ENCODE data around the gene SAMM50. TPM values are rescaled to one million over a fixed set of nuclear protein-coding genes. Genes with fewer than 3 reads are reported as not detected.

Gene SAMM50
- total RNA-seq, 1 donor from 2014 or later = 60.6 TPM

GRCh38 chr22:44023404-44024287, 68.4 kb downstream of the SAMM50 start:
- peak overlapping the region; percentile 94 for H3K27ac Mint-ChIP-seq
- peaks cover 52% of the 10 kb centered on the region for H3K4me1 Mint-ChIP-seq (ENCODE audit: low read depth)
- no peaks in the 10 kb centered on the region for H3K9me3 Mint-ChIP-seq
- intact Hi-C loops (cut with micrococcal nuclease) = loop anchor here (1.0 to 10.0 kb wide), 4 partner anchors 27 to 161 kb away; partner anchors contain the start of genes PARVG and SAMM50
- H3K36me3 Mint-ChIP-seq (ENCODE audit: low read depth) = peaks cover 27% of the 10 kb centered on the region
- H3K27me3 Mint-ChIP-seq (ENCODE audit: insufficient read depth) = no peaks in the 10 kb centered on the region
- DNase-seq (ENCODE audit: low spot score) = peak; percentile 47
- peak overlapping the region; percentile 94 for H3K4me3 Mint-ChIP-seq

GRCh38 chr22:44024288-44024921, 69.2 kb downstream of the SAMM50 start, which contains the start of gene PARVB:
TSS of gene PARVB (plus strand) at chr22:44024302. CDS start at chr22:44024340, 38 bp downstream.
- H3K27ac Mint-ChIP-seq = peak within 1 kb of the TSS; percentile 95
- peak within 1 kb of the TSS; percentile 94 for H3K4me3 Mint-ChIP-seq
- intact Hi-C loops (cut with micrococcal nuclease) = loop anchor here (2.0 to 10.0 kb wide), 3 partner anchors 56 to 160 kb away; partner anchors contain the start of genes PARVG and SAMM50
- peaks cover 27% of the 10 kb centered on the region for H3K36me3 Mint-ChIP-seq (ENCODE audit: low read depth)
- no peaks in the 10 kb centered on the region for H3K27me3 Mint-ChIP-seq (ENCODE audit: insufficient read depth)
- peaks cover 53% of the 10 kb centered on the region for H3K4me1 Mint-ChIP-seq (ENCODE audit: low read depth)
- no peaks in the 10 kb centered on the region for H3K9me3 Mint-ChIP-seq
- DNase-seq (ENCODE audit: low spot score) = peak; percentile 22

DNA sequence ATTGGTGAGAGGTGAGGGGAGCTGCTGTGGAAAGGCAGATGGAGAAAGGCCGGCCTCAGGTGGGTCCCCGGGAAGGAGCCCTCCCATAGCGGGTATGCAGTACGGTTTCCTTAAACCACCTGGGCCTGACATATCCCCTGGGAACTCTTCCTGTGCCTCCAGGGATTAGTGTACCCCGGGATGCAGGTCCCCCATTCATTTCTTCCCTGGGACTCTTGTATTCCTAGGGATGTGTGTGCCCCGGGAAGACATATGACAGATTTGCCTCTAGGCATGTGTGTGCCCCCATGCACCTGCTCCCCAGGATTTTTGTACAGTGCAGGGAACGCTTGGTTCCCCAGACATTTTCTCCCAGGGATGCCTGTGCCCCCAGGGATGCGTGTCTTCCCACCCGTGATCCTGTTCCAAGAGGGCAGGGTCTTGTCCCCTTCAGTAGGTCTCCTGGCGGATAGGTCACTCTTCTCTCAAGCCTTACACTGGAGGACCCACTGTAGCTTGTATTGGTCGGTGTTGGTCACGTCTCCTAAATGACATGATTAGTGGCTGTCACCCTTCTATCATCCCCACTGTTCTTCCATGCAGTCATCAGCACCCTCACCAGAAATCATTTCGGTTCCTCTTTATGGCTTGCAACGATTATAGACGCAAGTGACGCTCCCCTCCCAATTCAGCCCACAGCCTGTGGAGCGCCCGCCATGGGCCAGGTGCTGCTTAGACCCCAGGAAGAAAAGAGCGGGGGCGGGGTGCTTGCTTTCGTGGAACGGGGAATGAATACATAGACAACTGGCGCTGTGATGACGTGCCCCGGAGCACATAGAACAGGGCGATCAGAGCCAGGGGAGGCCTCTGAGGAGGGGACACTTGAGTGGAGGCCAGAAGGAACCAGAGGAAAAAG, 70.2 kb downstream of the SAMM50 start:
- peaks cover 54% of the 10 kb centered on the region for H3K4me1 Mint-ChIP-seq (ENCODE audit: low read depth)
- peak overlapping the region; percentile 95 for H3K27ac Mint-ChIP-seq
- H3K27me3 Mint-ChIP-seq (ENCODE audit: insufficient read depth) = no peaks in the 10 kb centered on the region
- H3K36me3 Mint-ChIP-seq (ENCODE audit: low read depth) = peaks cover 27% of the 10 kb centered on the region
- H3K9me3 Mint-ChIP-seq = no peaks in the 10 kb centered on the region
- no peak for DNase-seq (ENCODE audit: low spot score)
- H3K4me3 Mint-ChIP-seq = peak overlapping the region; percentile 93
- intact Hi-C loops (cut with micrococcal nuclease) = loop anchor here (2.0 to 10.0 kb wide), 3 partner anchors 55 to 159 kb away; partner anchors contain the start of genes PARVG and SAMM50

GRCh38 chr22:44026066-44026629, 70.9 kb downstream of the SAMM50 start:
- peaks cover 59% of the 10 kb centered on the region for H3K4me1 Mint-ChIP-seq (ENCODE audit: low read depth)
- no peaks in the 10 kb centered on the region for H3K9me3 Mint-ChIP-seq
- intact Hi-C loops (cut with micrococcal nuclease) = loop anchor here (10.0 kb wide), 1 partner anchor 159 kb away; the partner anchor contains the start of gene PARVG

GRCh38 chr22:44026630-44027511, 71.6 kb downstream of the SAMM50 start:
- Mint-ChIP-seq H3K9me3 (no peaks in the 10 kb centered on the region), H3K27me3 (ENCODE audit: insufficient read depth) (no peaks in the 10 kb centered on the region), H3K4me1 (ENCODE audit: low read depth) (peaks cover 59% of the 10 kb centered on the region), H3K4me3 (peak overlapping the region; percentile 93), H3K27ac (peak overlapping the region; percentile 95), H3K36me3 (ENCODE audit: low read depth) (peaks cover 23% of the 10 kb centered on the region)
- intact Hi-C loops (cut with micrococcal nuclease) = loop anchor here (10.0 kb wide), 1 partner anchor 158 kb away; the partner anchor contains the start of gene PARVG
- DNase-seq (ENCODE audit: low spot score) = peak; percentile 73

More at GRCh38 chr22:44026066-44026629, 70.9 kb downstream of the SAMM50 start:
- no peak for DNase-seq (ENCODE audit: low spot score)
- Mint-ChIP-seq H3K4me3 (peak overlapping the region; percentile 93), H3K27me3 (ENCODE audit: insufficient read depth) (no peaks in the 10 kb centered on the region), H3K36me3 (ENCODE audit: low read depth) (peaks cover 24% of the 10 kb centered on the region), H3K27ac (peak overlapping the region; percentile 95)

DNA sequence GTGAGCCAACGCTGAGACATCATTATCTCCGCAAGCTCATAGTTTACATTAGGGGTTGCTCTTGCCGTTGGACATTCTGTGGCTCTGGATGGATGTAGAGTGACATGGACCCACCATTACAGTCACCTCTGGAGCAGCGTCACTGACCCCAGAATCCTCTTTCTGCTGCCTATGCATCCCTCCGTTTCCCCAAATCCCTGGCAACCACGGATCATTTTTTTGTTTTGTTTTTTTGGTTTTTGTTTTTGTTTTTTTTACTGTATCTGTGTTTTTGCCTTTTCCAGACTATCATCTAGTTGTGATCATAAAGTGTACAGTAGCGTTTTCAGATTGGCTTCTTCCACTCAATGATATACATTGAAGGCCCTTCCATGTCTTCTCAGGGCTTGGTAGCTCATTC, 72.8 kb downstream of the SAMM50 start:
- H3K4me1 Mint-ChIP-seq (ENCODE audit: low read depth) = peaks cover 56% of the 10 kb centered on the region
- H3K36me3 Mint-ChIP-seq (ENCODE audit: low read depth) = peaks cover 20% of the 10 kb centered on the region
- H3K9me3 Mint-ChIP-seq = no peaks in the 10 kb centered on the region
- H3K27ac Mint-ChIP-seq = peak overlapping the region; percentile 71
- intact Hi-C loops (cut with micrococcal nuclease) = loop anchor here (10.0 kb wide), 1 partner anchor 157 kb away; the partner anchor contains the start of gene PARVG
- no peak for DNase-seq (ENCODE audit: low spot score)
- H3K4me3 Mint-ChIP-seq = no peak overlapping the region
- no peaks in the 10 kb centered on the region for H3K27me3 Mint-ChIP-seq (ENCODE audit: insufficient read depth)

DNA sequence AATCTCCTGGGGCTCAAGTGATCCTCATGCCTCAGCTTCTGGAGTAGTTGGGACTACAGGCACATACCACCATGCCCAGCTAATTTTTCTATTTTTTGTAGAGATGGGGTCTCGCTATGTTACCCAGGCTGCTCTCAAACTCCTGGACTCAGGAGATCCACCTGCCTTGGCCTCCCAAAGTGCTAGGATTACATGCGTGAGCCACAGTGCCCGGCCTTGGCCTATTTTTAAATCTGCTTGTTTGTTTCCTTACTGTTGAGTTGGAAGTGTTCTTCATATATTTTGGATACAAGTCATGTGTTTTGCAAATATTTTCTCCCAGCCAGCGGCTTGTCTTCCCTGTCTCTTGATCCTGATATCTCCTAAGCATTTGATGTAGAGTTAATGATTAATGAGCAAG, 73.8 kb downstream of the SAMM50 start:
- H3K9me3 Mint-ChIP-seq = no peaks in the 10 kb centered on the region
- no peak overlapping the region for H3K4me3 Mint-ChIP-seq
- peak overlapping the region; percentile 61 for H3K27ac Mint-ChIP-seq
- no peak for DNase-seq (ENCODE audit: low spot score)
- intact Hi-C loops (cut with micrococcal nuclease) = loop anchor here (10.0 kb wide), 1 partner anchor 156 kb away; the partner anchor contains the start of gene PARVG
- H3K36me3 Mint-ChIP-seq (ENCODE audit: low read depth) = peaks cover 16% of the 10 kb centered on the region
- no peaks in the 10 kb centered on the region for H3K27me3 Mint-ChIP-seq (ENCODE audit: insufficient read depth)
- H3K4me1 Mint-ChIP-seq (ENCODE audit: low read depth) = peaks cover 52% of the 10 kb centered on the region

GRCh38 chr22:44030051-44030701, 74.9 kb downstream of the SAMM50 start:
- Mint-ChIP-seq H3K4me1 (ENCODE audit: low read depth) (peaks cover 47% of the 10 kb centered on the region), H3K36me3 (ENCODE audit: low read depth) (peaks cover 15% of the 10 kb centered on the region), H3K4me3 (no peak overlapping the region), H3K9me3 (no peaks in the 10 kb centered on the region), H3K27me3 (ENCODE audit: insufficient read depth) (no peaks in the 10 kb centered on the region), H3K27ac (no peak overlapping the region)
- DNase-seq (ENCODE audit: low spot score) = no peak
- intact Hi-C loops (cut with micrococcal nuclease) = loop anchor here (2.0 kb wide), 1 partner anchor 15 kb away; no protein-coding TSS in a partner anchor

- Mint-ChIP-seq H3K27me3 (ENCODE audit: insufficient read depth) (no peaks in the 10 kb centered on the region), H3K36me3 (ENCODE audit: low read depth) (peaks cover 12% of the 10 kb centered on the region), H3K9me3 (no peaks in the 10 kb centered on the region), H3K4me1 (ENCODE audit: low read depth) (peaks cover 42% of the 10 kb centered on the region), H3K4me3 (no peak overlapping the region), H3K27ac (peak overlapping the region; percentile 13)
- DNase-seq (ENCODE audit: low spot score) = no peak
- intact Hi-C loops (cut with micrococcal nuclease) = loop anchor here (2.0 kb wide), 1 partner anchor 14 kb away; no protein-coding TSS in a partner anchor
Observed at GRCh38 chr22:44030702-44031082, 75.5 kb downstream of the SAMM50 start.

DNA sequence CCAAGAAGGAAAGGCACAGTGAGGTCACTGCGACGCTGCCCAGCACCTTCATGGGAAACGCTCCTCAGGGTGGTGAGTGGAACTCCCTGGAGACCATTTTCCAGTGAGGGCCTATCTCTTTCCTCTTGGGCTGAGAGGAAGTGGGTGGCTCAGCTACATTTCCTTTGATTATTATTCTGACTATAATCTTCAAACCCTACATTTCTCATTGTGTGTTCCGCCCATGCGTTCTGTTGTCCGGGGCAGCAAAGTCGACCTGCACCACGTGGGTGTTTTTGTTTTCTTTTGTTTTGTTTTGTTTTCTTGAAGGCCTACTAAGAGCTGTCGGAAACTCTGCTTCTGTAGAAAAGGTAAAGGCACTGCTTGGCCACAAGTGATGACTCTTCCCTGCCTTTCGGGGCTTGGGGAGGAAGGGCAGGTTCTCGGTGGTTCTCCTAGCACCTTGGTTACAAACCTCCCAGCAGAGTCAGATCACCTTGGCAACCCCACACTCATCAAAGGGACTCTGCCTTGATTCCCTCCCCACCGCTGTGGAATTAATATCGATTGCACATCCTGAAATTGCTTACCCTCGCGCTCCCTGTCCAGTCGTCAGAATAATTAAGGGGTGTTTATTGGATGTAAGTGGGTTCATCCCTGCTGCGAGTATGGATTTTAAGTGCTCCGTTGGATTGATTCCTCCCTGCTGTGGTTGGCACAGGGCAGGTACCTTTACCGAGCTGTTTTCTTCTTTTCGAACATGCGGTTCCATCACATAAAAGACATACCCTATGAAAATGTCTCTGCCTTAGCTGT, 76.1 kb downstream of the SAMM50 start:
- Mint-ChIP-seq H3K4me1 (ENCODE audit: low read depth) (peaks cover 35% of the 10 kb centered on the region), H3K27ac (peak overlapping the region; percentile 83), H3K27me3 (ENCODE audit: insufficient read depth) (no peaks in the 10 kb centered on the region), H3K9me3 (no peaks in the 10 kb centered on the region), H3K36me3 (ENCODE audit: low read depth) (peaks cover 9% of the 10 kb centered on the region), H3K4me3 (no peak overlapping the region)
- intact Hi-C loops (cut with micrococcal nuclease) = loop anchor here (2.0 kb wide), 1 partner anchor 13 kb away; no protein-coding TSS in a partner anchor
- no peak for DNase-seq (ENCODE audit: low spot score)
